NB4 (cell line): ENCODE results near the gene MFSD6.

Experiments used
- MYC ChIP-seq: IDR thresholded peaks from 2 replicates; pipeline ENCODE4 v1.6.1; 2011; ENCODE audit warnings: low read depth, low read length
- POLR2A ChIP-seq: IDR thresholded peaks from 2 replicates; pipeline ENCODE4 v1.6.1; 2011; ENCODE audit warnings: mild to moderate bottlenecking; ENCODE audit not compliant: insufficient read length; ENCODE audit errors: extremely low read depth
- TF ChIP-seq, protein P1 (sequence below): IDR thresholded peaks from one replicate; pipeline ENCODE4 v1.5.1; 2012; ENCODE audit warnings: low read depth, low read length

GRCh38 chr2:190436557-190436956, 28.4 kb downstream of the MFSD6 start:
- TF ChIP-seq, protein P1, sequence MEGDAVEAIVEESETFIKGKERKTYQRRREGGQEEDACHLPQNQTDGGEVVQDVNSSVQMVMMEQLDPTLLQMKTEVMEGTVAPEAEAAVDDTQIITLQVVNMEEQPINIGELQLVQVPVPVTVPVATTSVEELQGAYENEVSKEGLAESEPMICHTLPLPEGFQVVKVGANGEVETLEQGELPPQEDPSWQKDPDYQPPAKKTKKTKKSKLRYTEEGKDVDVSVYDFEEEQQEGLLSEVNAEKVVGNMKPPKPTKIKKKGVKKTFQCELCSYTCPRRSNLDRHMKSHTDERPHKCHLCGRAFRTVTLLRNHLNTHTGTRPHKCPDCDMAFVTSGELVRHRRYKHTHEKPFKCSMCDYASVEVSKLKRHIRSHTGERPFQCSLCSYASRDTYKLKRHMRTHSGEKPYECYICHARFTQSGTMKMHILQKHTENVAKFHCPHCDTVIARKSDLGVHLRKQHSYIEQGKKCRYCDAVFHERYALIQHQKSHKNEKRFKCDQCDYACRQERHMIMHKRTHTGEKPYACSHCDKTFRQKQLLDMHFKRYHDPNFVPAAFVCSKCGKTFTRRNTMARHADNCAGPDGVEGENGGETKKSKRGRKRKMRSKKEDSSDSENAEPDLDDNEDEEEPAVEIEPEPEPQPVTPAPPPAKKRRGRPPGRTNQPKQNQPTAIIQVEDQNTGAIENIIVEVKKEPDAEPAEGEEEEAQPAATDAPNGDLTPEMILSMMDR = no peak
- TF ChIP-seq POLR2A (no peak), MYC (no peak)
